HG03439 (cell line): ENCODE measurements around the gene PAGR1.

ENCODE experiments used
- ATAC-seq: cut with Tn5 transposase; IDR thresholded peaks from one replicate; pipeline ENCODE4 v1.9.1; 2021; ENCODE audit warnings: mild to moderate bottlenecking, moderate library complexity; ENCODE audit not compliant: unreplicated experiment

The PAGR1 gene

GRCh38 chr16:29834079-29834478 is 18.1 kb downstream of the PAGR1 start:
- ATAC-seq, result no peak

GRCh38 chr16:29835926-29836325 is 20.0 kb downstream of the PAGR1 start:
- ATAC-seq, result no peak

GRCh38 chr16:29836623-29837022 is 20.7 kb downstream of the PAGR1 start:
- ATAC-seq, result no peak

GRCh38 chr16:29837841-29838240 is 21.9 kb downstream of the PAGR1 start:
- no peak for ATAC-seq

- ATAC-seq, result no peak
Measured at GRCh38 chr16:29839822-29840221, 23.9 kb downstream of the PAGR1 start.

GRCh38 chr16:29840240-29840639 is 24.3 kb downstream of the PAGR1 start:
- ATAC-seq, result no peak

GRCh38 chr16:29841631-29842030 is 25.7 kb downstream of the PAGR1 start:
- ATAC-seq, result no peak

GRCh38 chr16:29842732-29843346 is 26.9 kb downstream of the PAGR1 start:
- ATAC-seq, result no peak

GRCh38 chr16:29843931-29844330 is 28.0 kb downstream of the PAGR1 start:
- no peak for ATAC-seq

GRCh38 chr16:29844575-29845331 is 28.8 kb downstream of the PAGR1 start:
- ATAC-seq, result no peak

GRCh38 chr16:29845656-29846055 is 29.7 kb downstream of the PAGR1 start:
- no peak for ATAC-seq

GRCh38 chr16:29848420-29849297 is 32.7 kb downstream of the PAGR1 start:
- peak; percentile 76 for ATAC-seq

- ATAC-seq, result no peak
Measured at GRCh38 chr16:29849505-29849904, 33.6 kb downstream of the PAGR1 start.

GRCh38 chr16:29850998-29851397 is 35.0 kb downstream of the PAGR1 start:
- ATAC-seq, result no peak

- ATAC-seq, result no peak
Measured at GRCh38 chr16:29852654-29853053, 36.7 kb downstream of the PAGR1 start.

GRCh38 chr16:29854520-29855100 is 38.7 kb downstream of the PAGR1 start:
- no peak for ATAC-seq

- no peak for ATAC-seq
Measured at GRCh38 chr16:29857133-29857760, 41.3 kb downstream of the PAGR1 start.

GRCh38 chr16:29858149-29858849 is 42.3 kb downstream of the PAGR1 start:
- no peak for ATAC-seq

- ATAC-seq, result no peak
Measured at GRCh38 chr16:29858974-29859373, 43.0 kb downstream of the PAGR1 start.

GRCh38 chr16:29860218-29860617 is 44.3 kb downstream of the PAGR1 start:
- no peak for ATAC-seq
